HG02623 (cell line): ENCODE measurements around the gene ACAP3.

Experiments
- ATAC-seq: cut with Tn5 transposase; IDR thresholded peaks from one replicate; pipeline ENCODE4 v1.9.1; 2021; ENCODE audit warnings: moderate library complexity; ENCODE audit not compliant: unreplicated experiment

Gene ACAP3

GRCh38 chr1:1307923-1308755 lies at the start of gene ACAP3, which contains the start of gene PUSL1:
Gene ACAP3, minus strand, starts transcription at chr1:1307930. Its CDS starts 115 bp downstream, at chr1:1307815.
Gene PUSL1, plus strand, starts transcription at chr1:1308597. Its CDS starts 47 bp downstream, at chr1:1308644.
- peak; percentile 51 for ATAC-seq

- ATAC-seq = no peak
Measured at GRCh38 chr1:1356796-1357401, 49.2 kb upstream of the ACAP3 start.

- no peak for ATAC-seq
Measured at GRCh38 chr1:1356166-1356795, 48.6 kb upstream of the ACAP3 start.

- ATAC-seq = no peak
Measured at GRCh38 chr1:1355416-1355815, 47.7 kb upstream of the ACAP3 start.

GRCh38 chr1:1354271-1355247 lies 46.8 kb upstream of the ACAP3 start:
- ATAC-seq = no peak

- ATAC-seq = no peak
Measured at GRCh38 chr1:1353389-1354151, 45.8 kb upstream of the ACAP3 start.

- no peak for ATAC-seq
Measured at GRCh38 chr1:1352786-1353388, 45.2 kb upstream of the ACAP3 start.

GRCh38 chr1:1351511-1352427 lies 44.0 kb upstream of the ACAP3 start:
- ATAC-seq = no peak

GRCh38 chr1:1349256-1350012 lies 41.7 kb upstream of the ACAP3 start, which contains the start of gene DVL1:
Gene DVL1, minus strand, starts transcription at chr1:1349418. Its CDS starts 353 bp downstream, at chr1:1349065.
- peak; percentile 63 for ATAC-seq

GRCh38 chr1:1348420-1349255 lies 40.9 kb upstream of the ACAP3 start:
- peak; percentile 34 for ATAC-seq

- no peak for ATAC-seq
Measured at GRCh38 chr1:1347663-1348419, 40.1 kb upstream of the ACAP3 start.

GRCh38 chr1:1347026-1347595 lies 39.4 kb upstream of the ACAP3 start:
- ATAC-seq = no peak

GRCh38 chr1:1346501-1346890 lies 38.8 kb upstream of the ACAP3 start:
- no peak for ATAC-seq

GRCh38 chr1:1345860-1346500 lies 38.2 kb upstream of the ACAP3 start:
- no peak for ATAC-seq

GRCh38 chr1:1345384-1345783 lies 37.7 kb upstream of the ACAP3 start:
- ATAC-seq = no peak
